Activated T-cell treated with anti-CD3 and anti-CD28 coated beads for 48 hours (primary cell): ENCODE results near the gene SEC22C.

Source experiments
- DNase-seq: peaks from one replicate; pipeline ENCODE4 v3.0.0-alpha.2; 2020; ENCODE audit warnings: low read depth

SEC22C gene

GRCh38 chr3:42535981-42536784 lies 45.6 kb downstream of the SEC22C start:
- peak; percentile 30 for DNase-seq

DNA sequence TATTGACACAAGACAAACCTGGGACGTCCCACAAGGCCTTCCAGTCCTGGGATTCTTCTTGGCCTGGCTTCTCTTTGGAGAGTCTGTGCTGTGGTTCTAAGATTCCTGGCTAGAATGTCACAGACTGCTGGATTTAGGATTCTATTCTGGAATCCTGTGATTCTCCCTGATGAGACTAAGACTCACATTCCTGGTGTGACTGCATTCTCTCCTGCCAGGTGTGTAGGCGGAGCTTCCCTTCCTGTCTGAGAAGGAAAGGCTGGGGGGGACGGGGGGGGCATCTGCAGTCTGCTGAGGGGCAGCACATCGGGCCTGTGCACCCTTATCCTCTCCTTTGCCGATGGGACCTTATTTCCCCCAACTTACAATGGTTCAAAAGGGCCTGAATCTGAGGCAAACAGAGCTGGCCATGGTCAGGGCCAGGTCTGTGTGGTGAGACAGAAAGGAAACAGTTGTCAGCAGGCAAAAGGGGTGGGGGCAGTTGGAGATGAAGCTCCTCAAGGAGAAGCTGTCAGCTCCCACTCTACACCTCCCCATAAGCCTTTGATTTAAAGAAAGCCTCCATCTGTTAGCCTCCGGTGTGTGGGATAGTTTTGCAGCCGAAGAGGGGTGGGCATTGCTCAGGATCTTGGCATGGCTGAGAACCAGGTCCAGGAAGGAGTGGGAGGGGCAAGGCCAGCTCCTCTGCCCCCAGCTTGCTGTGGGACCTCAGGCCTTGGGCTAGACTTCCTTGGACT lies 48.4 kb downstream of the SEC22C start:
- no peak for DNase-seq

DNA sequence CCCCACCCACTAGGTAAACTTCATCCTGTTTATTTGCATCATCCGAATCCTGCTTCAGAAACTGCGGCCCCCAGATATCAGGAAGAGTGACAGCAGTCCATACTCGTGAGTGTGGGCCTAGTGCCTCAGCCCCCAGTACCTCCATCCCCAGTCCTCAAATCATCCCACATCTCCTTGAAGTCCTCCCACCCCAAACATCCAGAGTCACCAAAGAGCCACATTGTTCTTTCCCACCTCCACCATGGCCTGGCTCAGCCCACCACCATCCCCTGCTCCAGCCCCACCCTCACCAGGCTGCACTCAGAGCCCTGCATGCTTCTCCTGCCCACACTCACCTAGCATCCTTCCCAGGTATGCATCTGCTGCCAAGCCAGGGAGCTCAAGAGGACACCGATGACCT lies 49.5 kb downstream of the SEC22C start:
- no peak for DNase-seq

DNA sequence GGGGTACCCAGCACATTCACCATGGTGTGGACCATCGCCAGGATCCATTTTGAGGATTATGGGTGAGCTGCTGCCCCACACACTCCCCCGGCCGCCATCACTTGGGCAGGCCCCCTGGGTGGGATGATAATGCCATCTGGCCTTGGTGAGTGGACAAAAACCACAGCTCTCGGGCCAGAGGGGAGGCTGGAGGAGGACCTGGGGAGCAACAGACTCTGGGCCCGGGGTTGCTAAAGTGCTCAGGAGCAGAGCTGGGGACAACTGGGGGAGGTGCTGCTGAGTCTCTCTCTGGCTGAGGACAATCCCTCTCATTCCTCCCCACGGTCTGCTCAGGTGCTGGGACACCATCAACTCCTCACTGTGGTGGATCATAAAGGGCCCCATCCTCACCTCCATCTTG lies 50.3 kb downstream of the SEC22C start:
- DNase-seq = no peak

GRCh38 chr3:42530073-42530472 lies 51.7 kb downstream of the SEC22C start:
- no peak for DNase-seq

GRCh38 chr3:42529468-42529867 lies 52.3 kb downstream of the SEC22C start:
- DNase-seq = no peak

DNA sequence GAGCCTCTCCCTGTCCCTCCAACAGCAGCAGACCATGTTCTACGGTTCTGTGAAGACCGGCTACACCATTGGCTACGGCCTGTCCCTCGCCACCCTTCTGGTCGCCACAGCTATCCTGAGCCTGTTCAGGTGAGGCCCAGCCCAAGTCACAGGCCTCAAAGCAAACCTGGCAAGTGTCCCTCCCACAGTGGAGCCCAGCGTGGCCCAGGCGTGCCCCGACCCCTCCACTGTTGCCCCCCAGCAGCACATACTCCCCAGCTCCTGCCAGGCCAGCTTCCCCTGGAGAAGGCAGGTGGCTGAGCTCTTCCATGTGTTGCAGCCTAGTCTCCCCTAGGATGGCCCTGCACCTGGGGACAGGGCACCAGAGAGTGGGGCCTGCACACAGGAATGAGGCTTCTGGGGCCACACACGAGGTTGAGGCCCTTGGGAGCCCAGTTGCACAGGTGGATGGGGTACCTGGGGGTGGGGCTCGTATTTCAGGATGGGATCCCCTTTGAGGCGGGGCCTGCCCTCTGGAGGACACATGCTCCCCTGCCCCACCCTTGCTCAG lies 54.3 kb downstream of the SEC22C start:
- DNase-seq = no peak

GRCh38 chr3:42526616-42527367 lies 55.0 kb downstream of the SEC22C start:
- DNase-seq = peak; percentile 44

GRCh38 chr3:42525736-42526345 lies 55.9 kb downstream of the SEC22C start:
- no peak for DNase-seq

DNA sequence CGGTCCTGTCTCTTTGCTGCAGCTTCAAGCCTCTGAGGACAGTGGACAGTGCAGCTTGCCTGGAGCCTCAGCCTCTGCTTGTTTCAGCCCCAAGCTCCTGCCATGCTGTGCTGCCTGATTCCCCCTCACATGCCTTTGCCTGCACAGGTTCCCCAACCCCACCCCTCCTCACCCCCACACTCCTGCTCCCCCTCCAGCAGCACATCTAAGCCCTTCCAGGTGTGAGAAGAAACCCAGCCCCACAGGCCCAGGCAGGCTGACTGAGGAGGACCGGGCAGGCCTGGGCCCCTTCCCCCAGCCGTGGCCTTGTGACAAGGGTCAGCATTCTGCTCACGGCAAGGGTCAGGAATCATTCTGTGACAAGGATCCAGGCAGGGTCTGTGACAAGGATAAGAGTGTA lies 56.6 kb downstream of the SEC22C start:
- DNase-seq = no peak

- no peak for DNase-seq
Measured at GRCh38 chr3:42524751-42525150, 57.0 kb downstream of the SEC22C start.

DNA sequence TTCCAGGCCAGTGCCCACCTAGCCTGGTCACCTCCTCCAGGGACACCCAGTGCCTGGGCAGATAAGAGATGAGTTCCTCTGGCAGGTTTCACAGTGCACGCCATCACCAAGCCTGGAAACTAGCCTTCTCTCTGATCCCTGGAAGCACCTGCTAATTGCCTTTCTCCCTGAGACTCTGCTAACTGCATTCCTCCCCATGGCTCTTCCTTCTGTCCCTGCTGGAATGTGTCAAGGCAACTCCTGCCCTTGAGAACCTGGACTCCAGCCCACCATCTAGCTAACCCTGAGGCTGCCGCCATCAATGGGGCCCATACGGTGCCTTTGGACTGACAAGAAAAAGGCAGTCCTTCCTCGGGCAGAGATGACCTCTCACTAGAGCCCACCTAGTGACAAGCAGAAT lies 60.9 kb downstream of the SEC22C start:
- DNase-seq = no peak

- DNase-seq = no peak
Measured at GRCh38 chr3:42520336-42520735, 61.4 kb downstream of the SEC22C start.

DNA sequence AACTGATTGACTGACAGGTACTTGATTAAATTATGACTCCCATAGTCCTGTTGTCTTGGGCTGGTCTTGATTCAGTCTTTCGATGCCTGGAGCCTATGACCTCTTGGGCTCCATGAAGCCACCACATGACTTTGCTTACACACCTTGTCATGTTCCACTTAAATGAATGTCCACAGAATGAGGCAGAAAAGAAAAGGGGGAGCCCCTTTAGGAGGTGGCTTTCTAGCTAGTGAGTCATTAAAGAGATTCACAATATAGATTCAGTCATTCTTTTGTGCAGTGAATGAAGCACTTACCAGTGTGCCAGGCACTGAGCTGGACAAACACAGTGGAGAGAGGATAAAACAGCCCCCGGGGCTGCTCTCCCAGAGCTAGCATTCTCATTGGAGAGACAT lies 62.2 kb downstream of the SEC22C start:
- DNase-seq = no peak

DNA sequence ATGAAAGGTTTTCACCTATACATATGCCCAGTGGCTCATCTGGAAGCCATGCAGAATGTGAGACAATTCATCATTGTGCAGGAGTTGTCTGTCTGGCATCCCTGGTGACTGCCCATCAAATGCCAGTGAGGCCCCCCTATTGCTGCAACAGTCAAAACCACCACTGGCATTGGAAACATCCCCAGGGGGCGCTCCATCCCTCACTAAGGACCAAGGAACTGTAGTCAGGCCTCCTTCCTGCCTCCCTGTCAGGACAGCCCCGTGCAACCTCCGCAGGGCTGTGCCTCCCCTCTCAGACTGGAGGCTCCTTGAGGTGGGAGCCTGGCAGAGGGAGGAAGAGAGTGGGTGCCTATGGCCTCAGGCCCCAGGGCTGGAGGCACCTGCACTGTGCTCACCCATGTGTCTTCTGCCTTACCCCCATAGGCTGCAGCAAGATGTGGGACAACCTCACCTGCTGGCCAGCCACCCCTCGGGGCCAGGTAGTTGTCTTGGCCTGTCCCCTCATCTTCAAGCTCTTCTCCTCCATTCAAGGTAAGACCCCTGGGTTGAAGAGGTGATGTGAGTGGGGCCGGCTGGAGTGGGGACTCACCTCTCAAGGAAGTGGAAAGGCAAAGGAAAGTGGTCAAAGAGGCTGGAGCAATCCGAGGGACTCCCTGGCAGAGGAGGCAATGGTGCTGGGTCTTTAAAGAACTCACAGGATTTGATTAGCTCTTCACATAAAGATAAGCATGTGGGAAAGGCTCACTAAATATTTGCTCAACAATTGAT lies 62.8 kb downstream of the SEC22C start:
- no peak for DNase-seq

DNA sequence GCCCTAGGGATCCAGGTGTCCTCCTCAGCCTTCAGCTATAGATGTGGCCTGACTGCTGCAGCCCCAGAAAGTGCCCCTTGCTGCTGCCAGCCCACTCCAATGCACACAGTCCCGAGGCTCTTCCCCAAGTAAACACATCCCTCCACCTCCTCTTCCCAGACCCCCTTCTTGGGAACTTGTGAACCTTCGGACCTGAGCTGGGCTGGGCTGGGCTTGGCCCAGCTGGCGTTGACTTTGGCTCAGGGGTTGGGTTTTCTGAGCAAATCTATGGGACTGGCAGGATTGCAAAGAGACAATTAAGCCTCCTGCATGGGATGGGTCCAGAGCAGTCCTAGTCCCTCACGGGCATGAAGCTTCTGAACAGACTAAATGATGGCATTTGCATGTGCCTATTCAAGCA lies 64.7 kb downstream of the SEC22C start:
- no peak for DNase-seq

GRCh38 chr3:42516443-42516842 lies 65.3 kb downstream of the SEC22C start:
- DNase-seq = no peak

DNA sequence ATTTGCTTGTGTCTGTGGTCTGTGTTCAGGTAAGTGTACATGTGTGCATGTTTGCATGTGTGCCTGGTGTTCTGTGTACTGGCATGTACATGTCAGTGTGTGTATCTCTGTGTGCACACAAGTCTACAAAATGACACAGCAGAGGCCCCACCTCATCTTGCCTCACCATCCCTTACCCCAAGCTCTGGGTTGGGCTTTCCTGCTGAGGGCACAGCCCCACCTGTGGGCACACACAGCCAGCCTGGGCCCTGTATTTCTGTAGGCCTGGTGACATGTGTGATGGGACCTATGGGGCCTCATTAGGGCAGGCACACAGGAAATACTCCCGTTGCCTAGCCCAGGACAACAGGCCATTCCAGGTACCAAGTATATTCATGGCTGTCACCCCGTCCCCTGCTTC lies 65.8 kb downstream of the SEC22C start:
- DNase-seq = no peak

- DNase-seq = no peak
Measured at GRCh38 chr3:42515391-42515916, 66.3 kb downstream of the SEC22C start.

DNA sequence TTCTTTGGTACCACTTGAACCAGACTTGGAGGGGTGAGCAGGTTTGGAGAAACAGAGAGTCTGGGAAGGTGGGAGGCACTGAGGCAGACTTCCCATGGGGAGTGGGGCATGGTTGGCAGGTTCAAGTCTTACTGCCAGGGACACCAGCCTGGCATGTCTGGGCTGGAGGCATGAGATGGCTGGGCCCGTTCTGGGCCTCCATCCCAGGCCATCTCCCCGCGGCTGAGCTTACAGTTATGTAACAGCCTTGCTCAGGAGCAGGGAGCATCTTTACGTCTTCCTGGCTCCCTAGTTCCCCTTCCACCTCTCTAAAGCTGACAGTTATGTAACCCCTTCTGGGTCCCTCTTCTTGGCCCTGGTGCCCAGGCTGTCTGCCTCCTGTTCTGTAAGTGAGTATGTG lies 66.9 kb downstream of the SEC22C start:
- DNase-seq = no peak

GRCh38 chr3:42513521-42513920 lies 68.2 kb downstream of the SEC22C start:
- DNase-seq = no peak
